Endothelial cell of umbilical vein (primary cell): ENCODE results near the gene EPHA10. TPM values are rescaled to one million over a fixed set of nuclear protein-coding genes. Genes with fewer than 3 reads are reported as not detected.

Experiments
- BruUV-seq: library from RNA; stranded (reverse); fragments of 400-500 nt; replicated peaks from 2 replicates; lab custom pipeline; 2021; lab: Mats Ljungman, UMichigan
- CTCF ChIA-PET: fragments of 300-600, 350-600 bp; sonication (Branson Sonifier 250); formaldehyde crosslinking; loops from one replicate; lab custom pipeline; 2021; ENCODE audit warnings: antibody characterized with exemption, inconsistent platforms; lab: Charles Lee
- POLR2A ChIA-PET: fragments of 300-600, 350-600 bp; sonication (Branson Sonifier 250); formaldehyde crosslinking; loops from one replicate; lab custom pipeline; 2021; ENCODE audit warnings: antibody characterized with exemption, inconsistent platforms; lab: Charles Lee
- DNase-seq: peaks from one replicate; pipeline ENCODE4 v3.0.0-alpha.2; 2011; ENCODE audit warnings: low read depth, low spot score
- FAIRE-seq: peaks from 2 replicates; lab custom pipeline; 2011; peaks lifted over from hg19 to GRCh38; lab: Jason Lieb, UNC
- H2AFZ ChIP-seq: 2 replicates; pipeline ENCODE4 v1.6.0; 2012; ENCODE audit warnings: low read depth, low read length, control low read depth, inconsistent platforms
- H3K27ac ChIP-seq: 2 replicates; pipeline ENCODE4 v1.5.1; 2011; ENCODE audit warnings: low read depth, mild to moderate bottlenecking, control low read depth, low read length, moderate library complexity; ENCODE audit not compliant: insufficient read depth
- H3K27me3 ChIP-seq, 2 experiments: 2 replicates each; pipeline versions ENCODE4 v1.6.0 to v1.6.1; 2011; ENCODE audit warnings: low read length in 2 of 2, mixed read lengths in 1 of 2; ENCODE audit not compliant: control insufficient read depth in 2 of 2, insufficient read depth in 2 of 2
- H3K36me3 ChIP-seq, 2 experiments: 2 replicates in 1 of 2; 3 replicates in 1 of 2; pipeline ENCODE4 v1.5.1; 2011; ENCODE audit warnings: low read length in 2 of 2, mild to moderate bottlenecking in 1 of 2, moderate library complexity in 1 of 2; ENCODE audit not compliant: control insufficient read depth in 2 of 2, insufficient read depth in 2 of 2; ENCODE audit errors: extremely low read depth in 1 of 2
- H3K4me1 ChIP-seq: 3 replicates; pipeline ENCODE4 v1.5.1; 2011; ENCODE audit warnings: mild to moderate bottlenecking, low read length; ENCODE audit not compliant: control insufficient read depth, insufficient read depth; ENCODE audit errors: extremely low read depth
- H3K4me2 ChIP-seq: 2 replicates; pipeline ENCODE4 v1.6.1; 2011; ENCODE audit warnings: low read length, control low read depth, mixed read lengths; ENCODE audit not compliant: insufficient read depth
- H3K4me3 ChIP-seq, 3 experiments: fragments of 200-600 bp in 1 of 3; sonication (generic), shearing (Covaris generic) in 1 of 3; replicated peaks in 1 of 3; 2 replicates each; pipeline ENCODE4 v1.5.1; 2011 to 2016; ENCODE audit warnings: control low read depth in 3 of 3, low read length in 3 of 3, mild to moderate bottlenecking in 2 of 3, inconsistent platforms in 1 of 3, low read depth in 1 of 3, moderate library complexity in 1 of 3; ENCODE audit not compliant: insufficient read depth in 1 of 3
- H3K79me2 ChIP-seq: 2 replicates; pipeline ENCODE4 v1.6.0; 2012; ENCODE audit warnings: low read length, inconsistent platforms; ENCODE audit not compliant: control insufficient read depth, insufficient read depth
- H3K9ac ChIP-seq: replicated peaks from 2 replicates; pipeline ENCODE3; 2011; ENCODE audit warnings: low read length, control low read depth; ENCODE audit not compliant: insufficient read depth; ENCODE audit errors: extremely low read depth
- H3K9me1 ChIP-seq: replicated peaks from 3 replicates; pipeline ENCODE4 v1.6.0; 2011; ENCODE audit warnings: mild to moderate bottlenecking, low read length; ENCODE audit not compliant: control insufficient read depth, insufficient read depth; ENCODE audit errors: extremely low read depth
- H3K9me3 ChIP-seq: replicated peaks from 2 replicates; pipeline ENCODE4 v1.5.1; 2012; ENCODE audit warnings: low read length, inconsistent platforms; ENCODE audit not compliant: control insufficient read depth, insufficient read depth
- H4K20me1 ChIP-seq: replicated peaks from 2 replicates; pipeline ENCODE3; 2011; ENCODE audit warnings: mild to moderate bottlenecking, low read length; ENCODE audit not compliant: control insufficient read depth, insufficient read depth; ENCODE audit errors: extremely low read depth
- EZH2 ChIP-seq: IDR thresholded peaks from 2 replicates; pipeline ENCODE4 v1.6.1; 2012; ENCODE audit warnings: borderline replicate concordance, low read depth, mild to moderate bottlenecking, moderate library complexity, low read length, inconsistent platforms; ENCODE audit not compliant: severe bottlenecking
- FOS ChIP-seq: IDR thresholded peaks from 2 replicates; pipeline ENCODE4 v1.6.1; 2011; ENCODE audit warnings: mild to moderate bottlenecking, low read length, moderate library complexity, borderline replicate concordance; ENCODE audit not compliant: insufficient read depth
- GATA2 ChIP-seq: IDR thresholded peaks from 2 replicates; pipeline ENCODE4 v1.7.0; 2011; ENCODE audit warnings: low read depth, mild to moderate bottlenecking, moderate library complexity, mixed read lengths, low read length; ENCODE audit not compliant: insufficient read length, insufficient read depth
- JUN ChIP-seq: IDR thresholded peaks from 2 replicates; pipeline ENCODE4 v1.6.1; 2011; ENCODE audit warnings: borderline replicate concordance, low read depth; ENCODE audit not compliant: insufficient read length, insufficient read depth
- MAX ChIP-seq: IDR thresholded peaks from 2 replicates; pipeline ENCODE4 v1.6.1; 2011; ENCODE audit not compliant: insufficient read depth, insufficient read length
- MYC ChIP-seq: IDR thresholded peaks from one replicate; pipeline ENCODE4 v1.6.1; 2011; ENCODE audit warnings: mild to moderate bottlenecking, low read depth, low read length
- POLR2A ChIP-seq: IDR thresholded peaks from 2 replicates; pipeline ENCODE4 v1.6.1; 2012; ENCODE audit warnings: low read depth, mild to moderate bottlenecking, control low read depth, low read length
- POLR2AphosphoS5 ChIP-seq: IDR thresholded peaks from 2 replicates; pipeline ENCODE4 v1.6.1; 2012; ENCODE audit warnings: low read depth, mild to moderate bottlenecking, control low read depth, low read length, moderate library complexity; ENCODE audit not compliant: insufficient read depth
- dilution Hi-C: fragments of 300-500 bp; cut with MboI; formaldehyde crosslinking; loops from one replicate; pipeline ENCODE4 v1.15.0; 2019; ENCODE audit warnings: low sequenced_read_pairs; ENCODE audit not compliant: extremely low pct_ligation_motif_present
- intact Hi-C: fragments of 100-400 bp; cut with micrococcal nuclease; formaldehyde crosslinking; loops from one replicate; pipeline ENCODE4 v1.10.0; 2022
- polyA plus RNA-seq, 4 experiments: library from polyadenylated mRNA; depleted of rRNA in 3 of 4; stranded (reverse) in 3 of 4; unstranded in 1 of 4; fragments of >200 nt; gene quantifications; 2 replicates each; pipeline versions ENCODE4 v1.2.1 to v1.2.3, GENCODE V29; 2011 to 2012; ENCODE audit warnings: missing spikeins in 1 of 4
- total RNA-seq: library from RNA; stranded (reverse); gene quantifications from 2 replicates; pipeline ENCODE4 v1.2.3, GENCODE V29; 2021
- TF ChIP-seq, protein P1 (sequence below), 2 donors: IDR thresholded peaks; 1 replicate in 1 of 2; 2 replicates in 1 of 2; pipeline ENCODE4 v1.5.1; 2011; ENCODE audit warnings: low read length in 2 of 2, mild to moderate bottlenecking in 2 of 2, moderate library complexity in 2 of 2, control low read depth in 1 of 2, inconsistent platforms in 1 of 2, low read depth in 1 of 2; ENCODE audit not compliant: insufficient read depth in 1 of 2; ENCODE audit errors: extremely low read depth in 1 of 2

EPHA10 gene
- total and polyA plus RNA-seq, 2 donors (not counting 3 experiments of a cell fraction or from before 2014, with no cell fraction given) = not detected

DNA sequence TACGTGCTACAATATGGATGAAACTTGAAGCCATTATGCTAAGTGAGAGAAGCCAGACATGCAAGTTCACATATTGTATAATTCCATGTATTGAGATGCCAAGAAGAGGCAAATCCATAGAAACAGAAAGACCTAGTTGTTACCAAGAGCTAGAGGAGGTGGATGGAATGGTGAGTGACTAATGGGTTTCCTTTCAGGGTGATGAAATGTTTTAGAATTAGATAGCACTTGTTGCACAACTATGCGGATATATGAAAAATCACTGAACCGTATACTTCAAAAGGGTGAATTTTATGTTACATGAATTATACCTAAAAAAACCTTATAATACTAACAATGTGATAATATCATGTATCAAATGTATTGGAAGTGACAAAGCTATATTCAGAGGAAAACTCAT lies 18.1 kb downstream of the EPHA10 start:
- H3K9ac ChIP-seq = no peak overlapping the region
- H4K20me1 ChIP-seq = no peaks in the 10 kb centered on the region
- no peak overlapping the region for H3K27ac ChIP-seq
- no peak overlapping the region for H3K4me2 ChIP-seq
- no TSS peak for BruUV-seq
- ChIA-PET CTCF (interaction anchor here (1.1 kb wide), 1 partner anchor 65 kb away, joined by 3 read pairs; no protein-coding TSS in a partner anchor), POLR2A (no interaction called here)
- no peak overlapping the region for H2AFZ ChIP-seq
- H3K9me1 ChIP-seq = no peaks in the 10 kb centered on the region
- H3K9me3 ChIP-seq = no peaks in the 10 kb centered on the region
- peaks cover 5% of the 10 kb centered on the region in 2 experiments for H3K27me3 ChIP-seq
- dilution Hi-C loops = no loop called here
- H3K79me2 ChIP-seq = no peaks in the 10 kb centered on the region
- H3K36me3 ChIP-seq = no peaks in the 10 kb centered on the region
- no peak for TF ChIP-seq MAX
- no peak for TF ChIP-seq GATA2
- TF ChIP-seq JUN = no peak
- TF ChIP-seq EZH2 = no peak
- TF ChIP-seq, protein P1, sequence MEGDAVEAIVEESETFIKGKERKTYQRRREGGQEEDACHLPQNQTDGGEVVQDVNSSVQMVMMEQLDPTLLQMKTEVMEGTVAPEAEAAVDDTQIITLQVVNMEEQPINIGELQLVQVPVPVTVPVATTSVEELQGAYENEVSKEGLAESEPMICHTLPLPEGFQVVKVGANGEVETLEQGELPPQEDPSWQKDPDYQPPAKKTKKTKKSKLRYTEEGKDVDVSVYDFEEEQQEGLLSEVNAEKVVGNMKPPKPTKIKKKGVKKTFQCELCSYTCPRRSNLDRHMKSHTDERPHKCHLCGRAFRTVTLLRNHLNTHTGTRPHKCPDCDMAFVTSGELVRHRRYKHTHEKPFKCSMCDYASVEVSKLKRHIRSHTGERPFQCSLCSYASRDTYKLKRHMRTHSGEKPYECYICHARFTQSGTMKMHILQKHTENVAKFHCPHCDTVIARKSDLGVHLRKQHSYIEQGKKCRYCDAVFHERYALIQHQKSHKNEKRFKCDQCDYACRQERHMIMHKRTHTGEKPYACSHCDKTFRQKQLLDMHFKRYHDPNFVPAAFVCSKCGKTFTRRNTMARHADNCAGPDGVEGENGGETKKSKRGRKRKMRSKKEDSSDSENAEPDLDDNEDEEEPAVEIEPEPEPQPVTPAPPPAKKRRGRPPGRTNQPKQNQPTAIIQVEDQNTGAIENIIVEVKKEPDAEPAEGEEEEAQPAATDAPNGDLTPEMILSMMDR (IDR thresholded peaks at IDR 0.05; ENCODE audit: extremely low read depth in 1 of 2, insufficient read depth in 1 of 2, low read depth in 1 of 2, low read length in 2 of 2) = no peak
- TF ChIP-seq POLR2A = no peak
- TF ChIP-seq MYC = no peak
- no peak for TF ChIP-seq FOS
- no peak for TF ChIP-seq POLR2AphosphoS5
- no peaks in the 10 kb centered on the region for H3K4me1 ChIP-seq
- no peak overlapping the region for H3K4me3 ChIP-seq
- intact Hi-C loops = no loop called here
- DNase-seq = no peak
- FAIRE-seq = no peak
